H1 (cell line): ENCODE data around the gene AHSG. TPM values are rescaled to one million over a fixed set of nuclear protein-coding genes. Genes with fewer than 3 reads are reported as not detected.
A peak's percentile ranks its signal among the peaks of the same experiment; 100 is the strongest.

ENCODE experiments used
- CTCF ChIA-PET: fragments of 300-600 bp; sonication (Branson Sonifier 250); formaldehyde crosslinking; loops from one replicate; lab custom pipeline; 2021; ENCODE audit not compliant: partially characterized antibody; lab: Charles Lee
- POLR2A ChIA-PET: fragments of 300-600 bp; sonication (Branson Sonifier 250); formaldehyde crosslinking; loops from one replicate; lab custom pipeline; 2021; ENCODE audit warnings: inconsistent platforms; ENCODE audit not compliant: partially characterized antibody; lab: Charles Lee
- DNase-seq, 2 experiments: peaks; one replicate each; pipeline versions ENCODE4 v3.0.0 to v3.0.0-alpha.2; 2010 to 2022; ENCODE audit warnings: low spot score in 2 of 2, low read depth in 1 of 2, mixed read lengths in 1 of 2
- FAIRE-seq: peaks from 2 replicates; lab custom pipeline; 2011; peaks lifted over from hg19 to GRCh38; lab: Jason Lieb, UNC
- H2AFZ ChIP-seq: 2 replicates; pipeline ENCODE4 v1.8.1; 2012; ENCODE audit warnings: low read length, inconsistent platforms
- H2AK5ac ChIP-seq: 2 replicates; pipeline ENCODE4 v1.6.1; 2013; ENCODE audit warnings: low read depth, low read length
- H2BK120ac ChIP-seq: replicated peaks from 2 replicates; pipeline ENCODE3; 2013; ENCODE audit warnings: low read depth, low read length, inconsistent platforms
- H2BK12ac ChIP-seq: 2 replicates; pipeline ENCODE4 v1.6.1; 2013; ENCODE audit warnings: low read depth, low read length
- H2BK15ac ChIP-seq: 2 replicates; pipeline ENCODE4 v1.6.1; 2013; ENCODE audit warnings: low read length
- H2BK20ac ChIP-seq: 2 replicates; pipeline ENCODE4 v1.6.1; 2013; ENCODE audit warnings: low read length
- H2BK5ac ChIP-seq: 2 replicates; pipeline ENCODE4 v1.6.1; 2013; ENCODE audit warnings: low read depth, low read length
- H3K14ac ChIP-seq: 2 replicates; pipeline ENCODE4 v1.6.1; 2013; ENCODE audit warnings: inconsistent platforms; ENCODE audit not compliant: insufficient read length
- H3K18ac ChIP-seq: 2 replicates; pipeline ENCODE4 v1.6.1; 2013; ENCODE audit warnings: low read length; ENCODE audit errors: extremely low read depth
- H3K23ac ChIP-seq: 2 replicates; pipeline ENCODE4 v1.6.1; 2013; ENCODE audit warnings: inconsistent platforms; ENCODE audit not compliant: insufficient read length
- H3K23me2 ChIP-seq: 2 replicates; pipeline ENCODE4 v1.6.1; 2013; ENCODE audit warnings: low read depth, low read length
- H3K27ac ChIP-seq: 2 replicates; pipeline ENCODE4 v1.6.1; 2011; ENCODE audit warnings: low read depth, low read length, inconsistent platforms
- H3K27me3 ChIP-seq, 4 experiments: replicated peaks in 1 of 4; 1 replicate in 1 of 4; 2 replicates in 3 of 4; pipeline versions ENCODE4 v1.6.1 to v1.8.1; 2011 to 2013; ENCODE audit warnings: low read length in 3 of 4, mild to moderate bottlenecking in 3 of 4, inconsistent platforms in 2 of 4, mixed read lengths in 2 of 4, moderate library complexity in 1 of 4; ENCODE audit not compliant: control insufficient read depth in 3 of 4, insufficient read depth in 3 of 4; ENCODE audit errors: extremely low read depth in 1 of 4
- H3K36me3 ChIP-seq, 4 experiments: 2 replicates each; pipeline versions ENCODE4 v1.6.1 to v1.8.1; 2011 to 2013; ENCODE audit warnings: mild to moderate bottlenecking in 4 of 4, low read length in 3 of 4, moderate library complexity in 2 of 4, control low read depth in 1 of 4, inconsistent platforms in 1 of 4; ENCODE audit not compliant: insufficient read depth in 4 of 4, control insufficient read depth in 2 of 4
- H3K4ac ChIP-seq: replicated peaks from 2 replicates; pipeline ENCODE3; 2013; ENCODE audit warnings: low read length, low read depth, mixed read lengths, inconsistent platforms; ENCODE audit not compliant: insufficient read length
- H3K4me1 ChIP-seq, 4 experiments: replicated peaks in 1 of 4; 1 replicate in 1 of 4; 2 replicates in 3 of 4; pipeline versions ENCODE4 v1.6.1 to v1.8.1; 2011 to 2013; ENCODE audit warnings: low read length in 3 of 4, inconsistent platforms in 2 of 4, mixed read lengths in 1 of 4; ENCODE audit not compliant: insufficient read depth in 4 of 4, control insufficient read depth in 3 of 4
- H3K4me2 ChIP-seq, 2 experiments: 2 replicates each; pipeline versions ENCODE4 v1.6.1 to v1.8.1; 2011 to 2013; ENCODE audit warnings: low read depth in 2 of 2, low read length in 2 of 2, control low read depth in 1 of 2, inconsistent platforms in 1 of 2, mild to moderate bottlenecking in 1 of 2; ENCODE audit not compliant: insufficient read depth in 1 of 2
- H3K4me3 ChIP-seq, 4 experiments: fragments of 200-600, 300-600 bp in 1 of 4; sonication (generic), shearing (Covaris generic), sonication (Bioruptor Twin) in 1 of 4; 2 replicates each; pipeline versions ENCODE4 v1.5.1 to v1.8.1; 2011 to 2016; ENCODE audit warnings: low read length in 4 of 4, low read depth in 3 of 4, control low read depth in 2 of 4, inconsistent platforms in 2 of 4, mild to moderate bottlenecking in 2 of 4, mixed read lengths in 1 of 4, moderate library complexity in 1 of 4; ENCODE audit not compliant: insufficient read depth in 2 of 4; ENCODE audit errors: extremely low read depth in 1 of 4
- H3K56ac ChIP-seq: replicated peaks from 2 replicates; pipeline ENCODE3; 2013; ENCODE audit warnings: low read depth, mild to moderate bottlenecking, mixed read lengths, low read length, inconsistent platforms; ENCODE audit not compliant: insufficient read length
- H3K79me1 ChIP-seq: 2 replicates; pipeline ENCODE4 v1.6.1; 2013; ENCODE audit warnings: low read depth, low read length, control low read depth
- H3K79me2 ChIP-seq, 2 experiments: 2 replicates each; pipeline versions ENCODE4 v1.6.1 to v1.8.1; 2012 to 2013; ENCODE audit warnings: low read length in 2 of 2, mild to moderate bottlenecking in 2 of 2, inconsistent platforms in 1 of 2; ENCODE audit not compliant: insufficient read depth in 2 of 2, control insufficient read depth in 1 of 2
- H3K9ac ChIP-seq, 4 experiments: replicated peaks in 1 of 4; 1 replicate in 1 of 4; 2 replicates in 3 of 4; pipeline versions ENCODE4 v1.6.1 to v1.8.1; 2011 to 2013; ENCODE audit warnings: low read depth in 3 of 4, low read length in 3 of 4, control low read depth in 2 of 4, mild to moderate bottlenecking in 2 of 4, moderate library complexity in 2 of 4, inconsistent platforms in 1 of 4; ENCODE audit errors: extremely low read depth in 1 of 4
- H3K9me3 ChIP-seq, 2 experiments: 2 replicates each; pipeline versions ENCODE4 v1.6.1 to v1.8.1; 2012 to 2013; ENCODE audit warnings: mild to moderate bottlenecking in 2 of 2, moderate library complexity in 2 of 2, control low read depth in 1 of 2, inconsistent platforms in 1 of 2, low read depth in 1 of 2, low read length in 1 of 2, mixed read lengths in 1 of 2; ENCODE audit not compliant: insufficient read depth in 2 of 2
- H4K20me1 ChIP-seq, 2 experiments: replicated peaks in 1 of 2; 2 replicates each; pipeline versions ENCODE3 to v1.8.1; 2011 to 2013; ENCODE audit warnings: inconsistent platforms in 2 of 2, low read length in 2 of 2, mild to moderate bottlenecking in 1 of 2; ENCODE audit not compliant: insufficient read depth in 2 of 2, control insufficient read depth in 1 of 2
- H4K5ac ChIP-seq: 2 replicates; pipeline ENCODE4 v1.6.1; 2013; ENCODE audit warnings: low read length, low read depth, mixed read lengths, inconsistent platforms; ENCODE audit not compliant: insufficient read length
- H4K8ac ChIP-seq: 2 replicates; pipeline ENCODE4 v1.8.0; 2013; ENCODE audit warnings: mild to moderate bottlenecking, moderate library complexity, low read length, inconsistent platforms; ENCODE audit not compliant: insufficient read depth; ENCODE audit errors: extremely low read depth
- H4K91ac ChIP-seq: replicated peaks from 2 replicates; pipeline ENCODE3; 2013; ENCODE audit warnings: low read length, mixed read lengths, inconsistent platforms; ENCODE audit not compliant: insufficient read length
- CREB1 ChIP-seq: IDR thresholded peaks from 2 replicates; pipeline ENCODE4 v1.6.1; 2012; ENCODE audit warnings: inconsistent platforms
- CTCF ChIP-seq, 3 experiments: IDR thresholded peaks; 1 replicate in 2 of 3; 2 replicates in 1 of 3; pipeline versions ENCODE4 v1.5.1 to v1.6.1; 2011; ENCODE audit warnings: low read length in 3 of 3, mild to moderate bottlenecking in 3 of 3, inconsistent platforms in 2 of 3, low read depth in 1 of 3, moderate library complexity in 1 of 3; ENCODE audit not compliant: insufficient read depth in 1 of 3; ENCODE audit errors: control extremely low read depth in 1 of 3
- KDM5A ChIP-seq: fragments of 200-600 bp; IDR thresholded peaks from 2 replicates; pipeline ENCODE4 v1.7.1; 2012; ENCODE audit warnings: mild to moderate bottlenecking, low read length, inconsistent platforms, mixed read lengths
- POLR2AphosphoS5 ChIP-seq: IDR thresholded peaks from 2 replicates; pipeline ENCODE4 v1.6.1; 2011; ENCODE audit warnings: low read depth, low read length
- RAD21 ChIP-seq, 2 experiments: IDR thresholded peaks in 1 of 2; conservative IDR thresholded peaks in 1 of 2; 2 replicates each; pipeline ENCODE4 v1.6.1; 2011; ENCODE audit warnings: low read depth in 2 of 2, low read length in 2 of 2, improper control_type of control experiment in 1 of 2, inconsistent platforms in 1 of 2, mild to moderate bottlenecking in 1 of 2, moderate library complexity in 1 of 2
- TBP ChIP-seq: IDR thresholded peaks from 2 replicates; pipeline ENCODE4 v1.6.1; 2011; ENCODE audit warnings: low read depth, low read length, improper control_type of control experiment
- TEAD4 ChIP-seq: IDR thresholded peaks from 2 replicates; pipeline ENCODE4 v1.6.1; 2012; ENCODE audit warnings: low read depth, low read length, inconsistent platforms, mixed read lengths
- WGBS, 2 experiments: shearing (Covaris generic) in 1 of 2; methylation state at CpG; one replicate each; pipeline versions ENCODE4 v1.1.6 to v1.1.7; 2013 to 2015; ENCODE audit warnings: low lambda C conversion rate in 2 of 2, mixed read lengths in 2 of 2, inconsistent platforms in 1 of 2, low coverage in 1 of 2, missing lambda C conversion rate in 1 of 2; ENCODE audit not compliant: insufficient replicate concordance in 2 of 2, insufficient coverage in 1 of 2, insufficient read length in 1 of 2; ENCODE audit errors: extremely low coverage in 1 of 2, missing lambda C conversion rate in 1 of 2; 5-methylcytosine and 5-hydroxymethylcytosine counted together
- polyA plus RNA-seq, 7 experiments: library from polyadenylated mRNA; depleted of rRNA in 3 of 7; stranded (reverse) in 5 of 7; unstranded in 2 of 7; fragments of >200 nt in 5 of 7; fragments of 200-250 nt in 2 of 7; gene quantifications; 1 replicate in 5 of 7; 2 replicates in 1 of 7; 4 replicates in 1 of 7; pipeline versions ENCODE4 v1.2.1 to v1.2.3, GENCODE V29; 2011 to 2013; ENCODE audit warnings: missing spikeins in 2 of 7, mixed read lengths in 2 of 7
- total RNA-seq: library from RNA; stranded (reverse); fragmentation: NEBNext Ultra II Directional; extraction: Animal tissue kit (Norgen Biotek cat#: 25700); gene quantifications from 2 replicates; pipeline ENCODE4 v1.2.1, GENCODE V29; 2021

The AHSG gene
- total and polyA plus RNA-seq, 2 of the 8 experiments (the other 6 are each of a cell fraction or from before 2014, with no cell fraction given): 0.68 to 0.78 TPM

- Histone ChIP-seq H3K79me1 (no peaks in the 10 kb centered on the region), H3K4ac (no peak overlapping the region), H3K9me3 (no peaks in the 10 kb centered on the region), H2BK20ac (peak overlapping the region; percentile 49; the same call in 1 of the 2 replicates), H2BK120ac (no peak overlapping the region), H3K23ac (no peak overlapping the region), H3K27me3 (peaks cover 0 to 2% (median 0%) of the 10 kb centered on the region in 4 experiments; a peak in 1 of 7 replicates), H3K4me3 (peak overlapping the region in 1 of 4 experiments; percentile 17; a peak in 1 of 8 replicates), H4K5ac (peak overlapping the region; percentile 49), H3K4me2 (peak overlapping the region; percentile 0 to 23; a peak in 2 of 4 replicates), H2BK12ac (peak overlapping the region; percentile 35; the same call in 1 of the 2 replicates), H3K14ac (no peak overlapping the region), H3K79me2 (no peaks in the 10 kb centered on the region), H2AFZ (peak overlapping the region; percentile 81), H3K56ac (no peak overlapping the region), H3K23me2 (no peaks in the 10 kb centered on the region), H3K36me3 (no peaks in the 10 kb centered on the region), H2BK15ac (no peak overlapping the region), H3K9ac (no peak overlapping the region), H3K4me1 (peaks cover 0 to 7% (median 6%) of the 10 kb centered on the region in 4 experiments; a peak in 6 of 7 replicates), H4K20me1 (no peaks in the 10 kb centered on the region), H2BK5ac (no peak overlapping the region; the same call in 1 of the 2 replicates), H4K8ac (no peak overlapping the region), H3K18ac (peak overlapping the region; percentile 43; the same call in 1 of the 2 replicates), H4K91ac (peak overlapping the region; percentile 85), H3K27ac (no peak overlapping the region), H2AK5ac (no peak overlapping the region)
- WGBS, 2 experiments: 49% methylated on average over 31 of the region's 31 CpGs; no CpG with 5 or more reads in 1 of the 2 experiments
- ChIA-PET CTCF (interaction anchor here (0.6 to 12.9 kb wide), 55 partner anchors 8 to 511 kb away, joined by 3 to 333 read pairs (median 4); partner anchors contain the start of genes FETUB, HRG and KNG1), POLR2A (interaction anchor here (0.6 to 6.2 kb wide), 6 partner anchors 20 to 173 kb away, joined by 3 to 87 read pairs (median 4); partner anchors contain the start of gene EIF4A2)
- DNase-seq: peak; percentile 75 to 87
- peak; percentile 50 for FAIRE-seq
- peak; percentile 65 for TF ChIP-seq CREB1
- TF ChIP-seq TEAD4: peak; percentile 40; the same call in 1 of the 2 replicates
- TF ChIP-seq POLR2AphosphoS5: no peak
- no peak for TF ChIP-seq KDM5A
- TF ChIP-seq RAD21 (IDR thresholded peaks at IDR 0.05 in 1 of 2, conservative IDR thresholded peaks at IDR 0.05 in 1 of 2; ENCODE audit: low read depth in 2 of 2, low read length in 2 of 2): peak; percentile 74 to 84
- peak; percentile 85 to 98 (median 96) for TF ChIP-seq CTCF (IDR thresholded peaks at IDR 0.05; ENCODE audit: control extremely low read depth in 1 of 3, insufficient read depth in 1 of 3, low read depth in 1 of 3, low read length in 3 of 3)
- 0 out of 2 replicates have a peak, but pooled peaks have one; percentile 15 for TF ChIP-seq TBP
These were observed 4.4 kb downstream of the AHSG start for GRCh38 chr3:186617036-186617946.
